ENCODE measurements around the gene WDR45B. TPM values are rescaled to one million over a fixed set of nuclear protein-coding genes. Genes with fewer than 3 reads are reported as not detected.
"Not testable (repeated sequence)": the region's sequence is repeated elsewhere in the genome, so short reads cannot be mapped to it uniquely, and the experiment has no call there.

The WDR45B gene
- total RNA-seq, 1 donor from 2014 or later: 65.1 TPM

GRCh38 chr17:82582709-82583108, 65.5 kb downstream of the WDR45B start:
- H3K27me3 ChIP-seq: no peaks in the 10 kb centered on the region
- no peak overlapping the region for H3K27ac ChIP-seq
- H3K9me3 ChIP-seq: no peaks in the 10 kb centered on the region
- no peak overlapping the region for H3K4me3 ChIP-seq
- ATAC-seq (no peak), DNase-seq (no peak)
- peaks cover 2% of the 10 kb centered on the region for H3K4me1 ChIP-seq
- TF ChIP-seq CTCF (IDR thresholded peaks at IDR 0.05): no peak
- intact Hi-C loops (cut with DNase I): no loop called here
- peaks cover 51% of the 10 kb centered on the region for H3K36me3 ChIP-seq

- DNase-seq (no peak), ATAC-seq (no peak)
- Histone ChIP-seq H3K9me3 (no peaks in the 10 kb centered on the region), H3K4me3 (no peak overlapping the region), H3K27ac (no peak overlapping the region), H3K4me1 (peaks cover 2% of the 10 kb centered on the region), H3K27me3 (no peaks in the 10 kb centered on the region), H3K36me3 (peaks cover 52% of the 10 kb centered on the region)
- TF ChIP-seq CTCF (IDR thresholded peaks at IDR 0.05): no peak
- intact Hi-C loops (cut with DNase I): no loop called here
Measured at GRCh38 chr17:82582213-82582612, 66.0 kb downstream of the WDR45B start.

- H3K36me3 ChIP-seq: peaks cover 46% of the 10 kb centered on the region
- H3K4me3 ChIP-seq; H3K4me1 ChIP-seq; H3K27ac ChIP-seq; H3K27me3 ChIP-seq; intact Hi-C loops (cut with DNase I); H3K9me3 ChIP-seq; ATAC-seq; DNase-seq: not testable (repeated sequence)
Measured at GRCh38 chr17:82579969-82580368, 68.3 kb downstream of the WDR45B start.

GRCh38 chr17:82577300-82577699, 70.9 kb downstream of the WDR45B start:
- H3K27ac ChIP-seq: no peak overlapping the region
- DNase-seq (no peak), ATAC-seq (peak; percentile 26)
- no peaks in the 10 kb centered on the region for H3K27me3 ChIP-seq
- H3K4me1 ChIP-seq: no peaks in the 10 kb centered on the region
- TF ChIP-seq CTCF (IDR thresholded peaks at IDR 0.05): no peak
- no peaks in the 10 kb centered on the region for H3K9me3 ChIP-seq
- H3K36me3 ChIP-seq: peaks cover 44% of the 10 kb centered on the region
- no peak overlapping the region for H3K4me3 ChIP-seq
- intact Hi-C loops (cut with DNase I): no loop called here

- H3K27ac ChIP-seq; H3K9me3 ChIP-seq; intact Hi-C loops (cut with DNase I); DNase-seq; H3K4me3 ChIP-seq; H3K4me1 ChIP-seq; ATAC-seq; H3K27me3 ChIP-seq: not testable (repeated sequence)
- H3K36me3 ChIP-seq: peaks cover 54% of the 10 kb centered on the region
Measured at GRCh38 chr17:82575581-82576221, 72.5 kb downstream of the WDR45B start.

GRCh38 chr17:82574041-82574440, 74.2 kb downstream of the WDR45B start:
- intact Hi-C loops (cut with DNase I): no loop called here
- no peak for TF ChIP-seq CTCF (IDR thresholded peaks at IDR 0.05)
- H3K27me3 ChIP-seq: no peaks in the 10 kb centered on the region
- no peak for ATAC-seq
- H3K4me1 ChIP-seq: peaks cover 5% of the 10 kb centered on the region
- H3K27ac ChIP-seq: no peak overlapping the region
- no peak for DNase-seq
- no peak overlapping the region for H3K4me3 ChIP-seq
- no peaks in the 10 kb centered on the region for H3K9me3 ChIP-seq
- peaks cover 66% of the 10 kb centered on the region for H3K36me3 ChIP-seq

GRCh38 chr17:82571855-82572254, 76.4 kb downstream of the WDR45B start:
- peaks cover 15% of the 10 kb centered on the region for H3K4me1 ChIP-seq
- H3K36me3 ChIP-seq: peaks cover 75% of the 10 kb centered on the region
- H3K4me3 ChIP-seq: no peak overlapping the region
- no peak for DNase-seq
- H3K9me3 ChIP-seq: no peaks in the 10 kb centered on the region
- intact Hi-C loops (cut with DNase I): no loop called here
- no peaks in the 10 kb centered on the region for H3K27me3 ChIP-seq
- no peak for ATAC-seq
- no peak for TF ChIP-seq CTCF (IDR thresholded peaks at IDR 0.05)
- H3K27ac ChIP-seq: no peak overlapping the region

Measured in upper lobe of right lung (tissue), 1 donor.